Fibroblast of lung (primary cell): Measurements from ENCODE around the gene RAPH1. TPM values are rescaled to one million over a fixed set of nuclear protein-coding genes. Genes with fewer than 3 reads are reported as not detected.

Source experiments
- DNase-seq, 2 donors: peaks; one replicate each; pipeline versions ENCODE4 v3.0.0 to v3.0.0-alpha.2; 2010; ENCODE audit warnings: low read depth in 2 of 2
- H2AFZ ChIP-seq: 2 replicates; pipeline ENCODE4 v1.5.1; 2012; ENCODE audit warnings: low read length, control low read depth, inconsistent platforms
- H3K27ac ChIP-seq: 2 replicates; pipeline ENCODE4 v1.5.1; 2011; ENCODE audit warnings: low read length, control low read depth; ENCODE audit not compliant: insufficient read depth
- H3K27me3 ChIP-seq: 2 replicates; pipeline ENCODE4 v1.5.1; 2011; ENCODE audit warnings: mild to moderate bottlenecking, low read length; ENCODE audit not compliant: control insufficient read depth, insufficient read depth
- H3K36me3 ChIP-seq: 2 replicates; pipeline ENCODE4 v1.5.1; 2011; ENCODE audit warnings: low read length; ENCODE audit not compliant: control insufficient read depth, insufficient read depth
- H3K4me1 ChIP-seq: 2 replicates; pipeline ENCODE4 v1.5.1; 2011; ENCODE audit warnings: low read length; ENCODE audit not compliant: control insufficient read depth, insufficient read depth; ENCODE audit errors: extremely low read depth
- H3K4me2 ChIP-seq: 2 replicates; pipeline ENCODE4 v1.5.1; 2011; ENCODE audit warnings: low read length, control low read depth; ENCODE audit not compliant: insufficient read depth; ENCODE audit errors: extremely low read depth
- H3K4me3 ChIP-seq, 4 experiments: fragments of 200-600 bp in 1 of 4; sonication (generic) in 1 of 4; replicated peaks in 1 of 4; 2 replicates each; pipeline ENCODE4 v1.5.1; 2011 to 2016; ENCODE audit warnings: low read length in 4 of 4, low read depth in 3 of 4, mild to moderate bottlenecking in 3 of 4, control low read depth in 2 of 4, inconsistent platforms in 1 of 4, mixed read lengths in 1 of 4; ENCODE audit not compliant: insufficient read depth in 1 of 4; ENCODE audit errors: control extremely low read depth in 1 of 4
- H3K79me2 ChIP-seq: 2 replicates; pipeline ENCODE4 v1.5.1; 2012; ENCODE audit warnings: mild to moderate bottlenecking, low read length, inconsistent platforms; ENCODE audit not compliant: control insufficient read depth, insufficient read depth
- H3K9ac ChIP-seq: 2 replicates; pipeline ENCODE4 v1.5.1; 2011; ENCODE audit warnings: mild to moderate bottlenecking, low read length, control low read depth; ENCODE audit not compliant: insufficient read depth
- H3K9me3 ChIP-seq: 2 replicates; pipeline ENCODE4 v1.5.1; 2012; ENCODE audit warnings: low read depth, low read length; ENCODE audit not compliant: control insufficient read depth, insufficient read depth
- H4K20me1 ChIP-seq: 2 replicates; pipeline ENCODE4 v1.5.1; 2011; ENCODE audit warnings: low read length; ENCODE audit not compliant: control insufficient read depth, insufficient read depth; ENCODE audit errors: extremely low read depth
- CTCF ChIP-seq, 2 donors: IDR thresholded peaks in 1 of 2; conservative IDR thresholded peaks in 1 of 2; 1 replicate in 1 of 2; 2 replicates in 1 of 2; pipeline ENCODE4 v1.5.1; 2011 to 2012; ENCODE audit warnings: low read length in 2 of 2, control low read depth in 1 of 2, inconsistent platforms in 1 of 2, low read depth in 1 of 2, mild to moderate bottlenecking in 1 of 2
- EZH2 ChIP-seq: IDR thresholded peaks from 2 replicates; pipeline ENCODE4 v1.5.1; 2012; ENCODE audit warnings: low read length, control low read depth, mild to moderate bottlenecking; ENCODE audit errors: missing control alignments
- polyA plus RNA-seq, 2 donors: library from polyadenylated mRNA; depleted of rRNA in 1 of 2; stranded (reverse) in 1 of 2; unstranded in 1 of 2; fragments of >200 nt; gene quantifications; 2 replicates each; pipeline ENCODE4 v1.2.1, GENCODE V29; 2011 to 2012; ENCODE audit warnings: missing spikeins in 1 of 2
- total RNA-seq: library from RNA; depleted of rRNA; stranded (reverse); fragments of >200 nt; gene quantifications from 2 replicates; pipeline ENCODE4 v1.2.1, GENCODE V29; 2014

The RAPH1 gene
- total and polyA plus RNA-seq, 2 donors (not counting 1 experiment from before 2014, with no cell fraction given) = 14.1 to 21.1 TPM

- H3K4me2 ChIP-seq = no peak overlapping the region
- no peak overlapping the region for H3K27ac ChIP-seq
Measured at GRCh38 chr2:203400805-203401585, 134.1 kb downstream of the RAPH1 start.

GRCh38 chr2:203399031-203399430 lies 136.1 kb downstream of the RAPH1 start:
- Histone ChIP-seq H3K79me2 (no peaks in the 10 kb centered on the region), H3K4me3 (no peak overlapping the region), H3K9me3 (no peaks in the 10 kb centered on the region), H2AFZ (no peak overlapping the region), H3K27me3 (no peaks in the 10 kb centered on the region), H4K20me1 (no peaks in the 10 kb centered on the region), H3K4me2 (no peak overlapping the region), H3K4me1 (peaks cover 5% of the 10 kb centered on the region), H3K9ac (no peak overlapping the region), H3K36me3 (no peaks in the 10 kb centered on the region), H3K27ac (no peak overlapping the region)
- DNase-seq = peak in 1 of 2 donors; percentile 52
- TF ChIP-seq CTCF (conservative IDR thresholded peaks at IDR 0.05 in 1 of 2, IDR thresholded peaks at IDR 0.05 in 1 of 2; ENCODE audit: low read depth in 1 of 2, low read length in 2 of 2) (no peak), EZH2 (no peak)

More at GRCh38 chr2:203400805-203401585, 134.1 kb downstream of the RAPH1 start:
- Histone ChIP-seq H3K79me2 (no peaks in the 10 kb centered on the region), H3K36me3 (no peaks in the 10 kb centered on the region), H3K27me3 (no peaks in the 10 kb centered on the region), H3K9ac (no peak overlapping the region), H3K4me1 (peaks cover 16% of the 10 kb centered on the region), H3K9me3 (no peaks in the 10 kb centered on the region), H2AFZ (no peak overlapping the region), H4K20me1 (no peaks in the 10 kb centered on the region), H3K4me3 (no peak overlapping the region)
- peak in 1 of 2 donors; percentile 65 for DNase-seq
- TF ChIP-seq EZH2 (no peak), CTCF (conservative IDR thresholded peaks at IDR 0.05 in 1 of 2, IDR thresholded peaks at IDR 0.05 in 1 of 2; ENCODE audit: low read depth in 1 of 2, low read length in 2 of 2) (no peak)

GRCh38 chr2:203396667-203397066 lies 138.4 kb downstream of the RAPH1 start:
- Histone ChIP-seq H3K4me2 (no peak overlapping the region), H3K9ac (no peak overlapping the region), H3K27ac (no peak overlapping the region), H3K4me3 (no peak overlapping the region), H3K27me3 (no peaks in the 10 kb centered on the region), H3K79me2 (no peaks in the 10 kb centered on the region), H3K4me1 (peaks cover 2% of the 10 kb centered on the region), H3K36me3 (no peaks in the 10 kb centered on the region), H2AFZ (no peak overlapping the region), H4K20me1 (no peaks in the 10 kb centered on the region), H3K9me3 (no peaks in the 10 kb centered on the region)
- no peak for DNase-seq
- TF ChIP-seq CTCF (conservative IDR thresholded peaks at IDR 0.05 in 1 of 2, IDR thresholded peaks at IDR 0.05 in 1 of 2; ENCODE audit: low read depth in 1 of 2, low read length in 2 of 2) (peak; percentile 27 to 28), EZH2 (no peak)
